GM13976 (cell line): ENCODE measurements around the gene DDX1.

Experiments used
- DNase-seq: peaks from one replicate; pipeline ENCODE4 v3.0.0; 2012; ENCODE audit warnings: low spot score
- CTCF ChIP-seq: IDR thresholded peaks from 2 replicates; pipeline ENCODE4 v1.5.1; 2012; ENCODE audit warnings: borderline replicate concordance, mild to moderate bottlenecking; ENCODE audit not compliant: insufficient read depth; ENCODE audit errors: extremely low read depth, missing control alignments, control extremely low read depth
- in situ Hi-C: fragments of 300-500 bp; cut with MboI; formaldehyde crosslinking; loops from one replicate; pipeline ENCODE4 v1.12.0; 2022; ENCODE audit warnings: low sequenced_read_pairs, mixed read lengths, inconsistent platforms; ENCODE audit not compliant: unreplicated experiment

The DDX1 gene

GRCh38 chr2:15654727-15655073 lies 63.0 kb downstream of the DDX1 start:
- in situ Hi-C loops = no loop called here
- DNase-seq = no peak
- TF ChIP-seq CTCF = no peak

GRCh38 chr2:15655123-15655887 lies 63.6 kb downstream of the DDX1 start:
- no peak for DNase-seq
- TF ChIP-seq CTCF = no peak
- in situ Hi-C loops = no loop called here

GRCh38 chr2:15656090-15656489 lies 64.4 kb downstream of the DDX1 start:
- no peak for DNase-seq
- in situ Hi-C loops = no loop called here
- no peak for TF ChIP-seq CTCF

- in situ Hi-C loops = no loop called here
- TF ChIP-seq CTCF = no peak
- DNase-seq = no peak
These were observed 66.1 kb downstream of the DDX1 start for GRCh38 chr2:15657759-15658158.

GRCh38 chr2:15658911-15659310 lies 67.2 kb downstream of the DDX1 start:
- no peak for TF ChIP-seq CTCF
- DNase-seq = no peak
- in situ Hi-C loops = no loop called here

GRCh38 chr2:15660491-15661294 lies 69.0 kb downstream of the DDX1 start:
- in situ Hi-C loops = no loop called here
- TF ChIP-seq CTCF = no peak
- no peak for DNase-seq
